ENCODE results near the gene CRIP1.

The CRIP1 gene

GRCh38 chr14:105495101-105495989, 8.7 kb downstream of the CRIP1 start:
- Histone ChIP-seq H3K9me3 (ENCODE audit: control insufficient read depth in 2 of 2, low read length in 2 of 2) (no peaks in the 10 kb centered on the region), H3K4me3 (ENCODE audit: low read length in 2 of 2) (no peak overlapping the region), H3K27ac (ENCODE audit: low read depth in 2 of 2, low read length in 2 of 2) (no peak overlapping the region), H3K27me3 (ENCODE audit: control insufficient read depth in 2 of 2, insufficient read depth in 2 of 2, low read length in 2 of 2) (no peaks in the 10 kb centered on the region), H3K4me1 (ENCODE audit: control insufficient read depth in 2 of 2, insufficient read depth in 2 of 2, low read length in 2 of 2) (peaks cover 0 to 5% of the 10 kb centered on the region in 2 donors), H3K36me3 (ENCODE audit: control insufficient read depth in 2 of 2, insufficient read depth in 2 of 2, low read length in 2 of 2) (no peaks in the 10 kb centered on the region), H3K9ac (ENCODE audit: low read depth in 1 of 2, low read length in 2 of 2) (no peak overlapping the region)

GRCh38 chr14:105495990-105496830, 9.5 kb downstream of the CRIP1 start:
- Histone ChIP-seq H3K9me3 (ENCODE audit: control insufficient read depth in 2 of 2, low read length in 2 of 2) (no peaks in the 10 kb centered on the region), H3K4me1 (ENCODE audit: control insufficient read depth in 2 of 2, insufficient read depth in 2 of 2, low read length in 2 of 2) (peaks cover 0 to 5% of the 10 kb centered on the region in 2 donors), H3K36me3 (ENCODE audit: control insufficient read depth in 2 of 2, insufficient read depth in 2 of 2, low read length in 2 of 2) (no peaks in the 10 kb centered on the region), H3K4me3 (ENCODE audit: low read length in 2 of 2) (no peak overlapping the region), H3K27me3 (ENCODE audit: control insufficient read depth in 2 of 2, insufficient read depth in 2 of 2, low read length in 2 of 2) (no peaks in the 10 kb centered on the region), H3K9ac (ENCODE audit: low read depth in 1 of 2, low read length in 2 of 2) (no peak overlapping the region), H3K27ac (ENCODE audit: low read depth in 2 of 2, low read length in 2 of 2) (no peak overlapping the region)

GRCh38 chr14:105496831-105497591, 10.3 kb downstream of the CRIP1 start:
- H3K4me3 ChIP-seq (ENCODE audit: low read length in 2 of 2), result no peak overlapping the region
- H3K4me1 ChIP-seq (ENCODE audit: control insufficient read depth in 2 of 2, insufficient read depth in 2 of 2, low read length in 2 of 2), result peaks cover 0 to under 1% of the 10 kb centered on the region in 2 donors
- H3K36me3 ChIP-seq (ENCODE audit: control insufficient read depth in 2 of 2, insufficient read depth in 2 of 2, low read length in 2 of 2), result no peaks in the 10 kb centered on the region
- no peak overlapping the region for H3K9ac ChIP-seq (ENCODE audit: low read depth in 1 of 2, low read length in 2 of 2)
- no peaks in the 10 kb centered on the region for H3K9me3 ChIP-seq (ENCODE audit: control insufficient read depth in 2 of 2, low read length in 2 of 2)
- H3K27me3 ChIP-seq (ENCODE audit: control insufficient read depth in 2 of 2, insufficient read depth in 2 of 2, low read length in 2 of 2), result no peaks in the 10 kb centered on the region
- H3K27ac ChIP-seq (ENCODE audit: low read depth in 2 of 2, low read length in 2 of 2), result no peak overlapping the region

GRCh38 chr14:105497671-105498429, 11.2 kb downstream of the CRIP1 start:
- H3K9me3 ChIP-seq (ENCODE audit: control insufficient read depth in 2 of 2, low read length in 2 of 2), result no peaks in the 10 kb centered on the region
- H3K4me1 ChIP-seq (ENCODE audit: control insufficient read depth in 2 of 2, insufficient read depth in 2 of 2, low read length in 2 of 2), result no peaks in the 10 kb centered on the region
- H3K36me3 ChIP-seq (ENCODE audit: control insufficient read depth in 2 of 2, insufficient read depth in 2 of 2, low read length in 2 of 2), result no peaks in the 10 kb centered on the region
- H3K27me3 ChIP-seq (ENCODE audit: control insufficient read depth in 2 of 2, insufficient read depth in 2 of 2, low read length in 2 of 2), result no peaks in the 10 kb centered on the region
- H3K27ac ChIP-seq (ENCODE audit: low read depth in 2 of 2, low read length in 2 of 2), result no peak overlapping the region
- no peak overlapping the region for H3K4me3 ChIP-seq (ENCODE audit: low read length in 2 of 2)
- H3K9ac ChIP-seq (ENCODE audit: low read depth in 1 of 2, low read length in 2 of 2), result no peak overlapping the region

- Histone ChIP-seq H3K4me3 (ENCODE audit: low read length in 2 of 2) (no peak overlapping the region), H3K36me3 (ENCODE audit: control insufficient read depth in 2 of 2, insufficient read depth in 2 of 2, low read length in 2 of 2) (no peaks in the 10 kb centered on the region), H3K9me3 (ENCODE audit: control insufficient read depth in 2 of 2, low read length in 2 of 2) (no peaks in the 10 kb centered on the region), H3K4me1 (ENCODE audit: control insufficient read depth in 2 of 2, insufficient read depth in 2 of 2, low read length in 2 of 2) (no peaks in the 10 kb centered on the region), H3K27ac (ENCODE audit: low read depth in 2 of 2, low read length in 2 of 2) (no peak overlapping the region), H3K27me3 (ENCODE audit: control insufficient read depth in 2 of 2, insufficient read depth in 2 of 2, low read length in 2 of 2) (no peaks in the 10 kb centered on the region), H3K9ac (ENCODE audit: low read depth in 1 of 2, low read length in 2 of 2) (no peak overlapping the region)
Observed at GRCh38 chr14:105498430-105499255, 12.0 kb downstream of the CRIP1 start.

- Histone ChIP-seq H3K27me3 (ENCODE audit: control insufficient read depth in 2 of 2, insufficient read depth in 2 of 2, low read length in 2 of 2) (no peaks in the 10 kb centered on the region), H3K36me3 (ENCODE audit: control insufficient read depth in 2 of 2, insufficient read depth in 2 of 2, low read length in 2 of 2) (no peaks in the 10 kb centered on the region), H3K9me3 (ENCODE audit: control insufficient read depth in 2 of 2, low read length in 2 of 2) (no peaks in the 10 kb centered on the region), H3K4me3 (ENCODE audit: low read length in 2 of 2) (no peak overlapping the region), H3K9ac (ENCODE audit: low read depth in 1 of 2, low read length in 2 of 2) (no peak overlapping the region), H3K27ac (ENCODE audit: low read depth in 2 of 2, low read length in 2 of 2) (no peak overlapping the region), H3K4me1 (ENCODE audit: control insufficient read depth in 2 of 2, insufficient read depth in 2 of 2, low read length in 2 of 2) (no peaks in the 10 kb centered on the region)
Observed at GRCh38 chr14:105499256-105500035, 12.8 kb downstream of the CRIP1 start.

- no peaks in the 10 kb centered on the region for H3K36me3 ChIP-seq (ENCODE audit: control insufficient read depth in 2 of 2, insufficient read depth in 2 of 2, low read length in 2 of 2)
- H3K9me3 ChIP-seq (ENCODE audit: control insufficient read depth in 2 of 2, low read length in 2 of 2), result no peaks in the 10 kb centered on the region
- H3K4me1 ChIP-seq (ENCODE audit: control insufficient read depth in 2 of 2, insufficient read depth in 2 of 2, low read length in 2 of 2), result no peaks in the 10 kb centered on the region
- H3K27ac ChIP-seq (ENCODE audit: low read depth in 2 of 2, low read length in 2 of 2), result no peak overlapping the region
- no peak overlapping the region for H3K9ac ChIP-seq (ENCODE audit: low read depth in 1 of 2, low read length in 2 of 2)
- H3K27me3 ChIP-seq (ENCODE audit: control insufficient read depth in 2 of 2, insufficient read depth in 2 of 2, low read length in 2 of 2), result no peaks in the 10 kb centered on the region
- H3K4me3 ChIP-seq (ENCODE audit: low read length in 2 of 2), result no peak overlapping the region
Observed at GRCh38 chr14:105500036-105500725, 13.5 kb downstream of the CRIP1 start.

- Histone ChIP-seq H3K9me3 (ENCODE audit: control insufficient read depth in 2 of 2, low read length in 2 of 2) (no peaks in the 10 kb centered on the region), H3K27ac (ENCODE audit: low read depth in 2 of 2, low read length in 2 of 2) (no peak overlapping the region), H3K4me1 (ENCODE audit: control insufficient read depth in 2 of 2, insufficient read depth in 2 of 2, low read length in 2 of 2) (no peaks in the 10 kb centered on the region), H3K9ac (ENCODE audit: low read depth in 1 of 2, low read length in 2 of 2) (no peak overlapping the region), H3K4me3 (ENCODE audit: low read length in 2 of 2) (no peak overlapping the region), H3K36me3 (ENCODE audit: control insufficient read depth in 2 of 2, insufficient read depth in 2 of 2, low read length in 2 of 2) (no peaks in the 10 kb centered on the region), H3K27me3 (ENCODE audit: control insufficient read depth in 2 of 2, insufficient read depth in 2 of 2, low read length in 2 of 2) (no peaks in the 10 kb centered on the region)
Observed at GRCh38 chr14:105500726-105501101, 14.0 kb downstream of the CRIP1 start.

All from mucosa of rectum (tissue), 2 donors.